K562 (cell line): ENCODE measurements around the gene SPX. TPM values are rescaled to one million over a fixed set of nuclear protein-coding genes. Genes with fewer than 3 reads are reported as not detected.

Experiments
- ATAC-seq: fragments of 200-7000 bp; cut with Tn5 transposase; 3 replicates; pipeline ENCODE4 v1.9.1; 2020; ENCODE audit warnings: moderate library complexity
- BruUV-seq: library from RNA; stranded (reverse); fragments of 400-500 nt; replicated peaks from 2 replicates; lab custom pipeline; 2021; lab: Mats Ljungman, UMichigan
- CTCF ChIA-PET: fragments of 300-600 bp; formaldehyde crosslinking; extraction: SDS; loops from one replicate; lab custom pipeline; 2021; ENCODE audit warnings: low intra/inter-chr PET ratio; lab: Yijun Ruan, JAX
- POLR2A ChIA-PET: fragments of 300-600, 350-650 bp; sonication (Branson Sonifier 250); formaldehyde crosslinking; extraction: SDS; loops from one replicate; lab custom pipeline; 2021; ENCODE audit warnings: antibody characterized with exemption, inconsistent platforms; lab: Yijun Ruan, JAX
- DNase-seq, 4 experiments: peaks; one replicate each; pipeline versions ENCODE4 v3.0.0 to v3.0.0-alpha.2; 2011 to 2018; ENCODE audit warnings: low spot score in 3 of 4, mixed read lengths in 3 of 4; ENCODE audit errors: extremely low read depth in 1 of 4
- FAIRE-seq: peaks from 2 replicates; lab custom pipeline; 2011; peaks lifted over from hg19 to GRCh38; lab: Jason Lieb, UNC
- H2AFZ ChIP-seq: 2 replicates; pipeline ENCODE4 v1.6.0; 2011; ENCODE audit warnings: low read depth, low read length, control low read depth, inconsistent platforms
- H3K27ac ChIP-seq: fragments of 200-600 bp; 3 replicates; pipeline ENCODE4 v1.8.0; 2011; ENCODE audit warnings: low read depth, mild to moderate bottlenecking, control low read depth, inconsistent platforms, low read length, moderate library complexity, mixed read lengths; ENCODE audit errors: extremely low read depth
- H3K27me3 ChIP-seq, 2 experiments: fragments of 300-600 bp in 1 of 2; 2 replicates in 1 of 2; 3 replicates in 1 of 2; pipeline versions ENCODE4 v1.6.0 to v1.8.0; 2011; ENCODE audit warnings: inconsistent platforms in 2 of 2, low read length in 2 of 2, mild to moderate bottlenecking in 1 of 2, mixed read lengths in 1 of 2, moderate library complexity in 1 of 2; ENCODE audit not compliant: control insufficient read depth in 2 of 2, insufficient read depth in 2 of 2
- H3K36me3 ChIP-seq: fragments of 300-600 bp; 3 replicates; pipeline ENCODE4 v1.8.0; 2011; ENCODE audit warnings: mild to moderate bottlenecking, low read length, inconsistent platforms; ENCODE audit not compliant: control insufficient read depth, insufficient read depth
- H3K4me1 ChIP-seq, 2 experiments: fragments of 200-600 bp in 1 of 2; replicated peaks in 1 of 2; 2 replicates in 1 of 2; 3 replicates in 1 of 2; pipeline versions ENCODE4 v1.5.1 to v1.8.0; 2011; ENCODE audit warnings: inconsistent platforms in 2 of 2, low read length in 2 of 2, mild to moderate bottlenecking in 1 of 2, mixed read lengths in 1 of 2, moderate library complexity in 1 of 2; ENCODE audit not compliant: control insufficient read depth in 2 of 2, insufficient read depth in 2 of 2
- H3K4me2 ChIP-seq: 2 replicates; pipeline ENCODE4 v1.6.1; 2011; ENCODE audit warnings: low read length, control low read depth, inconsistent platforms, mixed read lengths; ENCODE audit not compliant: insufficient read depth
- H3K4me3 ChIP-seq: fragments of 200-600 bp; sonication (generic), shearing (Covaris generic); 2 replicates; pipeline ENCODE4 v1.5.1; 2016; ENCODE audit warnings: control low read depth, inconsistent platforms
- H3K79me2 ChIP-seq: fragments of 200-600 bp; 3 replicates; pipeline ENCODE4 v1.8.0; 2011; ENCODE audit warnings: low read length, inconsistent platforms; ENCODE audit not compliant: control insufficient read depth, insufficient read depth
- H3K9ac ChIP-seq, 2 experiments: 2 replicates each; pipeline versions ENCODE4 v1.6.0 to v1.6.1; 2011; ENCODE audit warnings: low read depth in 2 of 2, low read length in 2 of 2, control low read depth in 1 of 2, inconsistent platforms in 1 of 2, mild to moderate bottlenecking in 1 of 2, mixed read lengths in 1 of 2; ENCODE audit not compliant: insufficient read depth in 1 of 2
- H3K9me1 ChIP-seq: one replicate; pipeline ENCODE4 v1.6.0; 2011; ENCODE audit warnings: inconsistent platforms, mild to moderate bottlenecking, low read length, moderate library complexity; ENCODE audit not compliant: control insufficient read depth, insufficient read depth
- H3K9me3 ChIP-seq: replicated peaks from 2 replicates; pipeline ENCODE4 v1.5.1; 2011; ENCODE audit warnings: low read depth, low read length, inconsistent platforms; ENCODE audit not compliant: control insufficient read depth, insufficient read depth
- H4K20me1 ChIP-seq: replicated peaks from 2 replicates; pipeline ENCODE4 v1.6.1; 2011; ENCODE audit warnings: low read length, inconsistent platforms, mixed read lengths; ENCODE audit not compliant: control insufficient read depth, insufficient read depth
- ETV6 ChIP-seq, 3 experiments: fragments of 150-350 bp in 1 of 3; sonication (generic) in 1 of 3; formaldehyde crosslinking in 1 of 3; IDR thresholded peaks; 2 replicates each; pipeline versions ENCODE4 v1.6.1 to v1.8.0; 2014 to 2022; ENCODE audit warnings: borderline replicate concordance in 2 of 3, low read depth in 2 of 3, antibody characterized with exemption in 1 of 3, low read length in 1 of 3, mild to moderate bottlenecking in 1 of 3, missing genetic modification reagents in 1 of 3
- GABPB1 ChIP-seq: sonication (generic); formaldehyde crosslinking; IDR thresholded peaks from 2 replicates; pipeline ENCODE4 v1.8.0; 2022; ENCODE audit warnings: mild to moderate bottlenecking, missing genetic modification reagents
- ILF3 ChIP-seq: fragments of 450-650 bp; IDR thresholded peaks from 2 replicates; pipeline ENCODE4 v1.6.1; 2018; ENCODE audit warnings: antibody characterized with exemption, mild to moderate bottlenecking, moderate library complexity, borderline replicate concordance
- KDM1A ChIP-seq, 2 experiments: fragments of 450-650 bp; IDR thresholded peaks; 2 replicates each; pipeline ENCODE4 v1.6.1; 2016; ENCODE audit warnings: mild to moderate bottlenecking in 2 of 2
- NFRKB ChIP-seq: fragments of 450-650 bp; IDR thresholded peaks from 2 replicates; pipeline ENCODE4 v1.6.1; 2016; ENCODE audit warnings: low read depth
- RBFOX2 ChIP-seq: fragments of 200-400 bp; formaldehyde crosslinking; IDR thresholded peaks from 2 replicates; pipeline ENCODE4 v1.6.1; 2017; ENCODE audit warnings: low read depth, mild to moderate bottlenecking, low read length, moderate library complexity
- RBM17 ChIP-seq: fragments of 200-400 bp; formaldehyde crosslinking; IDR thresholded peaks from 2 replicates; pipeline ENCODE4 v1.6.1; 2017; ENCODE audit warnings: low read depth, mild to moderate bottlenecking, low read length, borderline replicate concordance
- TAF15 ChIP-seq: fragments of 200-400 bp; formaldehyde crosslinking; IDR thresholded peaks from 2 replicates; pipeline ENCODE4 v1.6.1; 2017; ENCODE audit warnings: mild to moderate bottlenecking, low read depth, low read length, moderate library complexity
- ZC3H8 ChIP-seq: fragments of 450-650 bp; IDR thresholded peaks from 2 replicates; pipeline ENCODE4 v1.6.1; 2017
- ZKSCAN1 ChIP-seq: fragments of 150-350 bp; IDR thresholded peaks from 2 replicates; pipeline ENCODE4 v1.6.1; 2016; ENCODE audit warnings: low read depth, low read length
- ZNF57 ChIP-seq: fragments of 450-650 bp; formaldehyde crosslinking; IDR thresholded peaks from 2 replicates; pipeline ENCODE4 v1.4.0; 2020; ENCODE audit warnings: mild to moderate bottlenecking, moderate library complexity
- WGBS: fragments of 100-300 bp; shearing (Covaris generic); methylation state at CpG from one replicate; pipeline ENCODE4 v1.1.6; 2016; ENCODE audit warnings: low coverage, mixed read lengths; ENCODE audit not compliant: insufficient coverage; ENCODE audit errors: missing lambda C conversion rate; 5-methylcytosine and 5-hydroxymethylcytosine counted together
- in situ Hi-C: fragments of 300-500 bp; cut with MboI; formaldehyde crosslinking; loops from 4 replicates; pipeline ENCODE4 v1.15.0; 2018; ENCODE audit warnings: inconsistent platforms, mixed read lengths
- intact Hi-C: fragments of 100-400 bp; cut with micrococcal nuclease; formaldehyde crosslinking; loops from 2 replicates; pipeline ENCODE4 v1.14.2; 2022
- polyA plus RNA-seq, 8 experiments: library from polyadenylated mRNA; depleted of rRNA in 4 of 8; stranded (reverse) in 5 of 8; unstranded in 3 of 8; fragments of >200 nt; fragmentation: Nextera tagmentation in 2 of 8; fragmentation: Illumina TruSeq in 1 of 8; extraction: Ambion mirVana in 2 of 8; extraction: Trizol in 1 of 8; gene quantifications; 2 replicates each; pipeline versions ENCODE4 v1.2.1 to v1.2.3, GENCODE V29; 2011 to 2014; ENCODE audit warnings: inconsistent platforms in 1 of 8, missing spikeins in 1 of 8
- total RNA-seq, 7 experiments: library from RNA; depleted of rRNA in 6 of 7; stranded (reverse); fragments of >200 nt in 6 of 7; fragmentation: Illumina TruSeq in 2 of 7; extraction: Trizol in 2 of 7; gene quantifications; 2 replicates each; pipeline versions ENCODE4 v1.2.1 to v1.2.3, GENCODE V29; 2011 to 2021; ENCODE audit warnings: low replicate concordance in 1 of 7
- TF ChIP-seq, protein P1 (sequence below): fragments of 250-450 bp; sonication (Bioruptor Pico); IDR thresholded peaks from 2 replicates; pipeline ENCODE4 v1.4.0; 2020; ENCODE audit warnings: mild to moderate bottlenecking
- TF ChIP-seq, protein P2 (sequence below): fragments of 450-650 bp; IDR thresholded peaks from one replicate; pipeline ENCODE4 v1.6.1; 2018; ENCODE audit warnings: mild to moderate bottlenecking, moderate library complexity; ENCODE audit not compliant: partially characterized antibody

Gene SPX
- total and polyA plus RNA-seq, 9 of the 15 experiments (the other 6 are each of a cell fraction or from before 2014, with no cell fraction given), result 0.06 to 0.40 (median 0.14) TPM

DNA sequence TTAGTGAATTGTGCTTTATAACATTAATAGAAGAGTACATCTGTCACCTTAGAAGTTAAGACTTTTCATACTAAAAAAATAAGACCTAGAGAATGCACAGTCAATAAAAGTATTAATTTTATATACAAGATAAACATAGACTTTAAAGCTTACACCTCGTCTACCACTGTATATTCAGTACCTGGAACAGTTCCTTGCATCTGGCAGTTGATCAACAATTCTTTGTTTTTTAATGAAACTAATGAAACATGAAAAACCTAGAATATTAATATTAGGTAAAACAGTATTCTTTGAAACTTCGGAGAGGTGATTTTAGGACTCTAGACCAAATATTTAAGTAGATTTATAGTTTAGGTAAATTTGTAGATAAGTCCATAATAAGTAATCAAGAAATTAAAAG is 20.2 kb upstream of the SPX start:
- Histone ChIP-seq H3K27ac (no peak overlapping the region), H3K27me3 (no peaks in the 10 kb centered on the region), H4K20me1 (0 out of 2 replicates have a peak, but pooled peaks cover 3% of the 10 kb centered on the region), H3K4me1 (peaks cover 0 to 9% of the 10 kb centered on the region in 2 experiments; a peak in 2 of 5 replicates), H3K9ac (no peak overlapping the region), H3K9me1 (no peaks in the 10 kb centered on the region), H3K4me3 (no peak overlapping the region), H3K36me3 (peaks cover 23% of the 10 kb centered on the region; the same call in 2 of the 3 replicates), H3K79me2 (peaks cover 48% of the 10 kb centered on the region), H2AFZ (no peak overlapping the region), H3K4me2 (no peak overlapping the region), H3K9me3 (no peaks in the 10 kb centered on the region)
- ChIA-PET POLR2A (no interaction called here), CTCF (no interaction called here)
- peak; percentile 26 for FAIRE-seq
- BruUV-seq, result no TSS peak
- DNase-seq, result no peak
- TF ChIP-seq, protein P1, sequence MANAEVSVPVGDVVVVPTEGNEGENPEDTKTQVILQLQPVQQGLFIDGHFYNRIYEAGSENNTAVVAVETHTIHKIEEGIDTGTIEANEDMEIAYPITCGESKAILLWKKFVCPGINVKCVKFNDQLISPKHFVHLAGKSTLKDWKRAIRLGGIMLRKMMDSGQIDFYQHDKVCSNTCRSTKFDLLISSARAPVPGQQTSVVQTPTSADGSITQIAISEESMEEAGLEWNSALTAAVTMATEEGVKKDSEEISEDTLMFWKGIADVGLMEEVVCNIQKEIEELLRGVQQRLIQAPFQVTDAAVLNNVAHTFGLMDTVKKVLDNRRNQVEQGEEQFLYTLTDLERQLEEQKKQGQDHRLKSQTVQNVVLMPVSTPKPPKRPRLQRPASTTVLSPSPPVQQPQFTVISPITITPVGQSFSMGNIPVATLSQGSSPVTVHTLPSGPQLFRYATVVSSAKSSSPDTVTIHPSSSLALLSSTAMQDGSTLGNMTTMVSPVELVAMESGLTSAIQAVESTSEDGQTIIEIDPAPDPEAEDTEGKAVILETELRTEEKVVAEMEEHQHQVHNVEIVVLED (CRISPR knock-in tag), result no peak
- TF ChIP-seq GABPB1 (CRISPR knock-in tag), result no peak
- no peak for TF ChIP-seq NFRKB
- no peak for TF ChIP-seq ZNF57 (CRISPR knock-in tag)
- no peak for TF ChIP-seq ZKSCAN1
- TF ChIP-seq KDM1A (IDR thresholded peaks at IDR 0.05), result no peak
- TF ChIP-seq ZC3H8, result no peak
- TF ChIP-seq, protein P2, sequence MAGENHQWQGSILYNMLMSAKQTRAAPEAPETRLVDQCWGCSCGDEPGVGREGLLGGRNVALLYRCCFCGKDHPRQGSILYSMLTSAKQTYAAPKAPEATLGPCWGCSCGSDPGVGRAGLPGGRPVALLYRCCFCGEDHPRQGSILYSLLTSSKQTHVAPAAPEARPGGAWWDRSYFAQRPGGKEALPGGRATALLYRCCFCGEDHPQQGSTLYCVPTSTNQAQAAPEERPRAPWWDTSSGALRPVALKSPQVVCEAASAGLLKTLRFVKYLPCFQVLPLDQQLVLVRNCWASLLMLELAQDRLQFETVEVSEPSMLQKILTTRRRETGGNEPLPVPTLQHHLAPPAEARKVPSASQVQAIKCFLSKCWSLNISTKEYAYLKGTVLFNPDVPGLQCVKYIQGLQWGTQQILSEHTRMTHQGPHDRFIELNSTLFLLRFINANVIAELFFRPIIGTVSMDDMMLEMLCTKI, result no peak
- no peak for TF ChIP-seq TAF15
- no peak for TF ChIP-seq RBM17
- TF ChIP-seq RBFOX2, result no peak
- TF ChIP-seq ETV6 (IDR thresholded peaks at IDR 0.05; ENCODE audit: borderline replicate concordance in 1 of 2, low read depth in 2 of 2, low read length in 1 of 2), result no peak
- TF ChIP-seq ETV6 (CRISPR knock-in tag; IDR thresholded peaks at IDR 0.05; ENCODE audit: borderline replicate concordance), result no peak
- no peak for TF ChIP-seq ILF3
- 25% methylated on average over 2 of the region's 2 CpGs for WGBS
- no peak for ATAC-seq
- intact Hi-C loops, result loop anchor here (10.0 kb wide), 1 partner anchor 149 kb away; the partner anchor contains the start of gene LDHB
- in situ Hi-C loops, result no loop called here
